Breast epithelium (tissue), 4 donors: ENCODE results near the gene PAPOLB. TPM values are rescaled to one million over a fixed set of nuclear protein-coding genes. Genes with fewer than 3 reads are reported as not detected.
A peak's percentile ranks its signal among the peaks of the same experiment; 100 is the strongest.

Source experiments
- DNase-seq, 2 donors: peaks; one replicate each; pipeline ENCODE4 v3.0.0-alpha.2; 2019; ENCODE audit warnings: low spot score in 2 of 2
- H3K27ac ChIP-seq, 2 donors: fragments of 200-600 bp; sonication (generic) in 1 of 2; one replicate each; pipeline ENCODE4 v1.5.1; 2016 to 2019; ENCODE audit warnings: mild to moderate bottlenecking in 1 of 2
- H3K27me3 ChIP-seq, 2 donors: fragments of 200-600 bp; sonication (generic) in 1 of 2; one replicate each; pipeline versions ENCODE4 v1.5.1 to v1.6.0; 2017 to 2019; ENCODE audit warnings: control low read depth in 1 of 2, mild to moderate bottlenecking in 1 of 2
- H3K36me3 ChIP-seq: fragments of 200-600 bp; one replicate; pipeline ENCODE4 v1.5.1; 2019
- H3K4me1 ChIP-seq, 2 donors: fragments of 200-600 bp; sonication (generic); one replicate each; pipeline ENCODE4 v1.5.1; 2016 to 2019; ENCODE audit warnings: control low read depth in 1 of 2
- H3K4me3 ChIP-seq, 3 donors: fragments of 200-600 bp; sonication (generic); 1 replicate in 2 of 3; 2 replicates in 1 of 3; pipeline ENCODE4 v1.5.1; 2016 to 2019; ENCODE audit warnings: mild to moderate bottlenecking in 3 of 3, moderate library complexity in 2 of 3
- H3K9me3 ChIP-seq, 2 donors: fragments of 200-600 bp; sonication (generic) in 1 of 2; one replicate each; pipeline ENCODE4 v1.5.1; 2016 to 2019; ENCODE audit warnings: control low read depth in 1 of 2
- POLR2A ChIP-seq: fragments of 450-650 bp; IDR thresholded peaks from one replicate; pipeline ENCODE4 v1.6.1; 2016; ENCODE audit warnings: antibody characterized with exemption, mild to moderate bottlenecking, moderate library complexity
- POLR2AphosphoS5 ChIP-seq, 3 donors: sonication (generic); formaldehyde crosslinking; IDR thresholded peaks; one replicate each; pipeline ENCODE4 v1.6.1; 2017; ENCODE audit warnings: antibody characterized with exemption in 3 of 3
- intact Hi-C: fragments of 100-400 bp; cut with DNase I; formaldehyde crosslinking; loops from one replicate; pipeline ENCODE4 v1.15.1; 2023; ENCODE audit warnings: low total_unique reads
- total RNA-seq, 3 donors: library from RNA; depleted of rRNA; stranded (reverse); fragments of >200 nt; gene quantifications; one replicate each; pipeline ENCODE4 v1.1.0, GENCODE V29; 2016
- TF ChIP-seq, protein P1 (sequence below), 3 donors: fragments of 450-650 bp; IDR thresholded peaks; one replicate each; pipeline ENCODE4 v1.5.1; 2016 to 2017; ENCODE audit warnings: antibody characterized with exemption in 3 of 3, mild to moderate bottlenecking in 3 of 3, moderate library complexity in 3 of 3

PAPOLB gene
- total RNA-seq, 3 donors from 2014 or later = 0.15 to 0.48 (median 0.33) TPM

- intact Hi-C loops = no loop called here
- no peak for DNase-seq
- H3K4me3 ChIP-seq = no peak overlapping the region
- no peaks in the 10 kb centered on the region for H3K9me3 ChIP-seq
- no peak overlapping the region for H3K27ac ChIP-seq
- H3K4me1 ChIP-seq = no peaks in the 10 kb centered on the region
- H3K27me3 ChIP-seq = no peaks in the 10 kb centered on the region
- TF ChIP-seq, protein P1, sequence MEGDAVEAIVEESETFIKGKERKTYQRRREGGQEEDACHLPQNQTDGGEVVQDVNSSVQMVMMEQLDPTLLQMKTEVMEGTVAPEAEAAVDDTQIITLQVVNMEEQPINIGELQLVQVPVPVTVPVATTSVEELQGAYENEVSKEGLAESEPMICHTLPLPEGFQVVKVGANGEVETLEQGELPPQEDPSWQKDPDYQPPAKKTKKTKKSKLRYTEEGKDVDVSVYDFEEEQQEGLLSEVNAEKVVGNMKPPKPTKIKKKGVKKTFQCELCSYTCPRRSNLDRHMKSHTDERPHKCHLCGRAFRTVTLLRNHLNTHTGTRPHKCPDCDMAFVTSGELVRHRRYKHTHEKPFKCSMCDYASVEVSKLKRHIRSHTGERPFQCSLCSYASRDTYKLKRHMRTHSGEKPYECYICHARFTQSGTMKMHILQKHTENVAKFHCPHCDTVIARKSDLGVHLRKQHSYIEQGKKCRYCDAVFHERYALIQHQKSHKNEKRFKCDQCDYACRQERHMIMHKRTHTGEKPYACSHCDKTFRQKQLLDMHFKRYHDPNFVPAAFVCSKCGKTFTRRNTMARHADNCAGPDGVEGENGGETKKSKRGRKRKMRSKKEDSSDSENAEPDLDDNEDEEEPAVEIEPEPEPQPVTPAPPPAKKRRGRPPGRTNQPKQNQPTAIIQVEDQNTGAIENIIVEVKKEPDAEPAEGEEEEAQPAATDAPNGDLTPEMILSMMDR (IDR thresholded peaks at IDR 0.05) = no peak
- no peak for TF ChIP-seq POLR2AphosphoS5 (IDR thresholded peaks at IDR 0.05)
- H3K36me3 ChIP-seq = no peaks in the 10 kb centered on the region
These were observed 19.3 kb downstream of the PAPOLB start for GRCh38 chr7:4842319-4843064.

GRCh38 chr7:4841836-4842235, 20.0 kb downstream of the PAPOLB start:
- TF ChIP-seq, protein P1 (IDR thresholded peaks at IDR 0.05) = no peak
- no peak for TF ChIP-seq POLR2A
- no peak for TF ChIP-seq POLR2AphosphoS5 (IDR thresholded peaks at IDR 0.05)
- H3K4me3 ChIP-seq = no peak overlapping the region
- no peaks in the 10 kb centered on the region for H3K27me3 ChIP-seq
- H3K27ac ChIP-seq = no peak overlapping the region
- intact Hi-C loops = no loop called here
- no peaks in the 10 kb centered on the region for H3K9me3 ChIP-seq
- no peaks in the 10 kb centered on the region for H3K4me1 ChIP-seq
- H3K36me3 ChIP-seq = no peaks in the 10 kb centered on the region
- no peak for DNase-seq

DNA sequence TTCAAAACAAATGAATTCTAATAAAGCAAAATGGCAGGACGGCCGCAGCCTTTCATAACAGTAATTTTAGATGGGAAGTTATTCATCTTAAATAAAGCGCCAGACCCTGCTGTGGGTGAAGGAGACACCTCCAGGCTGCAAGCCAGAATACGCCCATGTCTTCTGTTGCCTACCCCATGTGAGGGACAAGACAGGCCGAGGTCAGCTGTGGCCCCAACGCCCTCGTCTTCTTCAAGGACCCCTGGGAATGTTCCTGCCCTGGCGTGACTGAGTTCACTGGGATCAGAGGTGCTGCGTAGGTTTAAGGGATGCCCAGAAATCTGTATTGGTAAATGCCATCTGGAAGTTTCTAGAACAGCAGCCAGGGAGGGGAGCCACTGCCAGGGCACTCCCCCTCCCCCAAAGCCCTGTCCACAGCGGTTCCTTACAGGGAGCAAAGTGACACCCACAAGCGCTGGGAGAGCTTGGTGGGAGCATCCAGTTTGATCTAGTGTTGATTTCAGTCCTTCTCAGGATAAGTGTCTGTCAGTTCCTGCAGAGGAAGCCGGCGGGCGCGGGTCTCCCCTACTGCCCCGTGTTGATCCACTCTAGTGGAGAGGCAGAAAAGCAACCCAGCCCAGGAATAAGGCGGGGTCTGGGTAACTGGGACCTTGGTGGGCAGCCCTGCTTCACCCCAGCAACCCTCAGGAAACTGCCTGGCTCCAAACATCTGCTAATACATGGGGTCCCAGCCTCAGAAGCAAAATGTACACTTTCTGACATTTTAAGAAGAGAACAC, 20.6 kb downstream of the PAPOLB start:
- peak in 1 of 2 donors; percentile 34 for DNase-seq
- Histone ChIP-seq H3K27ac (no peak overlapping the region), H3K27me3 (no peaks in the 10 kb centered on the region), H3K4me1 (no peaks in the 10 kb centered on the region), H3K9me3 (no peaks in the 10 kb centered on the region), H3K4me3 (no peak overlapping the region), H3K36me3 (no peaks in the 10 kb centered on the region)
- intact Hi-C loops = no loop called here
- no peak for TF ChIP-seq POLR2A

GRCh38 chr7:4840079-4840501, 21.7 kb downstream of the PAPOLB start:
- no peak for TF ChIP-seq POLR2A
- TF ChIP-seq, protein P1 (IDR thresholded peaks at IDR 0.05) = no peak
- no peak for TF ChIP-seq POLR2AphosphoS5 (IDR thresholded peaks at IDR 0.05)
- H3K4me3 ChIP-seq = no peak overlapping the region
- intact Hi-C loops = no loop called here
- no peaks in the 10 kb centered on the region for H3K9me3 ChIP-seq
- H3K36me3 ChIP-seq = no peaks in the 10 kb centered on the region
- H3K27me3 ChIP-seq = no peaks in the 10 kb centered on the region
- H3K27ac ChIP-seq = no peak overlapping the region
- peak in 1 of 2 donors; percentile 44 for DNase-seq
- no peaks in the 10 kb centered on the region for H3K4me1 ChIP-seq

DNA sequence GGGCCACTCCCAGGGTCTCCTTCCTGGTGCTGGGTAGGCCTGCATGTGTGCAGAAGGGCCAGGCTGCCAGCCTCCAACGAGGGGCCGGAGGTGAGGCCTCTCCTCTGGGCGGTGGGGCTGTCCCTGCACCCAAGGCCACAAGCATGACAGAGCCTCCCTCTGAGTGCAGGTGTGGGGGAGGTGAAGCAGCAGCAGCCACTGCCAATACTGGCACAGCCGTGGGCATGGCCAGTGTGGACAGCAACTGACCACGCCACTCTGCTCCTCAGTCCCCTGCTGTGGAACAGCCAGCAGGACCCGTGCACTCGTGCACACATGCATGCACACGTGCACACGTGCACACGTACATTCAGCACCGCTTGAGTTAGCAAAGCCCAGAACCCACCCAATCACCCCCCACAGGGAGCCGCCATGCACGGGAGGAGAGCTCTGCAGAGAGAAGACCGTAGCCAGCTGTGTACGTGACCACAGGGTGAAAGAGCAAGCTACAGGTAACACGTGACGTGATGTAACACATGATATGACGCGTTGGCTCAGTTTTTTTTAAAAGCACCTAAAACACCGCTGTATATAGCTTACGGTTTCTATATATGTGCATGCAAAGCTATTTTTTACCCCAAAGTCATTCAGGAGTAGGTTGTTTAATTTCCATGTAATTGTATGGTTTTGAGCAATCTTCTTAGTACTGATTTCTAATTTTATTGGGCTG, 23.1 kb downstream of the PAPOLB start:
- peak in 1 of 2 donors; percentile 20 for DNase-seq
- TF ChIP-seq, protein P1 (IDR thresholded peaks at IDR 0.05) = no peak
- TF ChIP-seq POLR2A (no peak), POLR2AphosphoS5 (IDR thresholded peaks at IDR 0.05) (no peak)

More for the DNA sequence above, 23.1 kb downstream of the PAPOLB start:
- H3K4me1 ChIP-seq = no peaks in the 10 kb centered on the region
- no peaks in the 10 kb centered on the region for H3K9me3 ChIP-seq
- H3K27me3 ChIP-seq = no peaks in the 10 kb centered on the region
- intact Hi-C loops = no loop called here
- H3K4me3 ChIP-seq = no peak overlapping the region
- H3K36me3 ChIP-seq = no peaks in the 10 kb centered on the region
- H3K27ac ChIP-seq = no peak overlapping the region
